ENCODE measurements around the gene RAB3B. TPM values are rescaled to one million over a fixed set of nuclear protein-coding genes. Genes with fewer than 3 reads are reported as not detected.

RAB3B gene
- total RNA-seq, 1 donor from 2014 or later, result 0.51 TPM

- no peak for DNase-seq
Observed at GRCh38 chr1:51955797-51956527, 34.5 kb downstream of the RAB3B start.

- no peak for DNase-seq
Observed at GRCh38 chr1:51954783-51955182, 35.7 kb downstream of the RAB3B start.

GRCh38 chr1:51953079-51953478 is 37.4 kb downstream of the RAB3B start:
- DNase-seq, result no peak

GRCh38 chr1:51952638-51953037 is 37.9 kb downstream of the RAB3B start:
- no peak for DNase-seq

GRCh38 chr1:51950701-51951100 is 39.8 kb downstream of the RAB3B start:
- DNase-seq, result no peak

- DNase-seq, result no peak
Observed at GRCh38 chr1:51949014-51949702, 41.3 kb downstream of the RAB3B start.

- peak; percentile 22 for DNase-seq
Observed at GRCh38 chr1:51948491-51948915, 42.0 kb downstream of the RAB3B start.

- no peak for DNase-seq
Observed at GRCh38 chr1:51946300-51946699, 44.2 kb downstream of the RAB3B start.

GRCh38 chr1:51945591-51945990 is 44.9 kb downstream of the RAB3B start:
- no peak for DNase-seq

GRCh38 chr1:51942281-51942680 is 48.2 kb downstream of the RAB3B start:
- DNase-seq, result no peak

GRCh38 chr1:51941528-51941927 is 49.0 kb downstream of the RAB3B start:
- DNase-seq, result no peak

GRCh38 chr1:51937112-51937511 is 53.4 kb downstream of the RAB3B start:
- DNase-seq, result no peak

- no peak for DNase-seq
Observed at GRCh38 chr1:51936531-51936930, 54.0 kb downstream of the RAB3B start.

GRCh38 chr1:51933344-51933743 is 57.2 kb downstream of the RAB3B start:
- no peak for DNase-seq

- no peak for DNase-seq
Observed at GRCh38 chr1:51930329-51930728, 60.2 kb downstream of the RAB3B start.

GRCh38 chr1:51928896-51929295 is 61.6 kb downstream of the RAB3B start:
- no peak for DNase-seq

GRCh38 chr1:51927029-51927428 is 63.5 kb downstream of the RAB3B start:
- DNase-seq, result no peak

GRCh38 chr1:51926171-51926812 is 64.2 kb downstream of the RAB3B start:
- DNase-seq, result no peak

- no peak for DNase-seq
Observed at GRCh38 chr1:51924455-51924854, 66.0 kb downstream of the RAB3B start.

GRCh38 chr1:51922040-51922439 is 68.5 kb downstream of the RAB3B start:
- no peak for DNase-seq

GRCh38 chr1:51920130-51920529 is 70.4 kb downstream of the RAB3B start:
- no peak for DNase-seq

GRCh38 chr1:51919684-51920083 is 70.8 kb downstream of the RAB3B start:
- DNase-seq, result no peak
